H9 (cell line): ENCODE data around the gene FLT3LG. TPM values are rescaled to one million over a fixed set of nuclear protein-coding genes. Genes with fewer than 3 reads are reported as not detected.

ENCODE experiments used
- DNase-seq: peaks from one replicate; pipeline ENCODE4 v3.0.0-alpha.2; 2017
- H2AFZ ChIP-seq: one replicate; pipeline ENCODE4 v1.6.1; 2013; ENCODE audit warnings: mild to moderate bottlenecking, low read length, control low read depth, moderate library complexity
- H2AK5ac ChIP-seq: 2 replicates; pipeline ENCODE4 v1.6.1; 2013; ENCODE audit warnings: low read length, control low read depth, mixed read lengths; ENCODE audit not compliant: insufficient read length
- H2BK120ac ChIP-seq: one replicate; pipeline ENCODE4 v1.6.1; 2013; ENCODE audit warnings: low read depth, mild to moderate bottlenecking, low read length, control low read depth, inconsistent platforms; ENCODE audit not compliant: poor library complexity, severe bottlenecking
- H2BK12ac ChIP-seq: 2 replicates; pipeline ENCODE4 v1.6.1; 2013; ENCODE audit warnings: low read length, control low read depth, mixed read lengths, low read depth; ENCODE audit not compliant: insufficient read length
- H2BK15ac ChIP-seq: 2 replicates; pipeline ENCODE4 v1.6.1; 2013; ENCODE audit warnings: low read depth, low read length, control low read depth
- H2BK20ac ChIP-seq: one replicate; pipeline ENCODE4 v1.6.1; 2013; ENCODE audit warnings: low read depth, mild to moderate bottlenecking, low read length, control low read depth, inconsistent platforms; ENCODE audit not compliant: poor library complexity, severe bottlenecking
- H2BK5ac ChIP-seq: 2 replicates; pipeline ENCODE4 v1.6.1; 2013; ENCODE audit warnings: low read length, control low read depth, mixed read lengths; ENCODE audit not compliant: insufficient read length
- H3K14ac ChIP-seq: 2 replicates; pipeline ENCODE4 v1.6.1; 2013; ENCODE audit warnings: low read length, control low read depth; ENCODE audit not compliant: insufficient read depth
- H3K18ac ChIP-seq: 2 replicates; pipeline ENCODE4 v1.6.1; 2013; ENCODE audit warnings: low read depth, mild to moderate bottlenecking, mixed read lengths, low read length, control low read depth; ENCODE audit not compliant: insufficient read length
- H3K23ac ChIP-seq: 2 replicates; pipeline ENCODE4 v1.6.1; 2013; ENCODE audit warnings: low read length, control low read depth, mixed read lengths, low read depth; ENCODE audit not compliant: insufficient read length
- H3K23me2 ChIP-seq: 2 replicates; pipeline ENCODE4 v1.6.1; 2013; ENCODE audit warnings: low read depth, mild to moderate bottlenecking, mixed read lengths, low read length, control low read depth; ENCODE audit not compliant: insufficient read length, poor library complexity, severe bottlenecking
- H3K27ac ChIP-seq: 2 replicates; pipeline ENCODE4 v1.5.1; 2013; ENCODE audit warnings: low read length, control low read depth, mixed read lengths, low read depth; ENCODE audit not compliant: insufficient read length
- H3K27me3 ChIP-seq: 2 replicates; pipeline ENCODE4 v1.6.1; 2013; ENCODE audit warnings: low read length, control low read depth, inconsistent platforms; ENCODE audit not compliant: insufficient read depth
- H3K4ac ChIP-seq: 2 replicates; pipeline ENCODE4 v1.6.1; 2013; ENCODE audit warnings: low read depth, mild to moderate bottlenecking, control low read depth, inconsistent platforms, low read length, moderate library complexity
- H3K4me1 ChIP-seq: 2 replicates; pipeline ENCODE4 v1.6.1; 2013; ENCODE audit warnings: low read length, control low read depth, inconsistent platforms; ENCODE audit not compliant: insufficient read depth
- H3K4me2 ChIP-seq: 2 replicates; pipeline ENCODE4 v1.6.1; 2013; ENCODE audit warnings: low read length, control low read depth, mixed read lengths; ENCODE audit not compliant: insufficient read length, insufficient read depth
- H3K56ac ChIP-seq: 2 replicates; pipeline ENCODE4 v1.6.1; 2013; ENCODE audit warnings: low read depth, mild to moderate bottlenecking, mixed read lengths, low read length, control low read depth; ENCODE audit not compliant: insufficient read length
- H3K79me1 ChIP-seq: 2 replicates; pipeline ENCODE4 v1.6.1; 2013; ENCODE audit warnings: low read depth, mild to moderate bottlenecking, moderate library complexity, low read length, control low read depth, inconsistent platforms; ENCODE audit not compliant: insufficient read depth, poor library complexity, severe bottlenecking
- H3K79me2 ChIP-seq: 2 replicates; pipeline ENCODE4 v1.6.1; 2013; ENCODE audit warnings: low read length, control low read depth, inconsistent platforms; ENCODE audit not compliant: insufficient read depth
- H3K9ac ChIP-seq: 2 replicates; pipeline ENCODE4 v1.6.1; 2013; ENCODE audit warnings: low read length, control low read depth, mixed read lengths; ENCODE audit not compliant: insufficient read length; ENCODE audit errors: extremely low read depth
- H3K9me3 ChIP-seq: one replicate; pipeline ENCODE4 v1.6.1; 2013; ENCODE audit warnings: low read depth, low read length, inconsistent platforms; ENCODE audit not compliant: control insufficient read depth
- H3T11ph ChIP-seq: one replicate; pipeline ENCODE4 v1.6.1; 2013; ENCODE audit warnings: mild to moderate bottlenecking, low read length, control low read depth, inconsistent platforms
- H4K20me1 ChIP-seq: one replicate; pipeline ENCODE4 v1.6.1; 2013; ENCODE audit not compliant: control insufficient read depth, insufficient read length, insufficient read depth
- H4K5ac ChIP-seq: 2 replicates; pipeline ENCODE4 v1.6.1; 2013; ENCODE audit warnings: low read depth, mild to moderate bottlenecking, mixed read lengths, low read length, control low read depth; ENCODE audit not compliant: insufficient read length
- H4K8ac ChIP-seq: replicated peaks from 2 replicates; pipeline ENCODE4 v1.6.1; 2013; ENCODE audit warnings: low read length, control low read depth, mixed read lengths, low read depth; ENCODE audit not compliant: insufficient read length
- H4K91ac ChIP-seq: 2 replicates; pipeline ENCODE4 v1.6.1; 2013; ENCODE audit warnings: low read depth, mild to moderate bottlenecking, moderate library complexity, mixed read lengths, low read length, control low read depth; ENCODE audit not compliant: insufficient read length
- H3K27ac Mint-ChIP-seq, 3 experiments: 2 replicates in 2 of 3; 3 replicates in 1 of 3; pipeline ENCODE4 v1.8.0; 2020 to 2021; ENCODE audit warnings: mixed read lengths in 3 of 3, mild to moderate bottlenecking in 1 of 3, moderate library complexity in 1 of 3
- H3K27me3 Mint-ChIP-seq: 2 replicates; pipeline ENCODE4 v1.8.0; 2021; ENCODE audit warnings: low read depth, mild to moderate bottlenecking, moderate library complexity, mixed read lengths
- H3K36me3 Mint-ChIP-seq, 3 experiments: 2 replicates in 2 of 3; 3 replicates in 1 of 3; pipeline ENCODE4 v1.8.0; 2020 to 2021; ENCODE audit warnings: low read depth in 3 of 3, mixed read lengths in 3 of 3; ENCODE audit not compliant: insufficient read depth in 1 of 3
- H3K4me1 Mint-ChIP-seq, 2 experiments: 2 replicates each; pipeline ENCODE4 v1.8.0; 2020; ENCODE audit warnings: mixed read lengths in 2 of 2
- H3K4me3 Mint-ChIP-seq, 2 experiments: 2 replicates in 1 of 2; 3 replicates in 1 of 2; pipeline ENCODE4 v1.8.0; 2020 to 2021; ENCODE audit warnings: mild to moderate bottlenecking in 2 of 2, mixed read lengths in 2 of 2, moderate library complexity in 1 of 2
- H3K9me3 Mint-ChIP-seq, 2 experiments: 2 replicates in 1 of 2; 3 replicates in 1 of 2; pipeline ENCODE4 v1.8.0; 2020; ENCODE audit warnings: mild to moderate bottlenecking in 2 of 2, mixed read lengths in 2 of 2, moderate library complexity in 1 of 2
- CTCF ChIP-seq: fragments of 200-600 bp; sonication (generic); conservative IDR thresholded peaks from 3 replicates; pipeline ENCODE4 v1.8.0; 2021; ENCODE audit warnings: antibody characterized with exemption, mild to moderate bottlenecking
- WGBS: extraction: QIAGEN DNeasy Blood & Tissue Kit; methylation state at CpG from one replicate; pipeline ENCODE4 v1.1.7; 2013; ENCODE audit warnings: missing lambda C conversion rate, low lambda C conversion rate, mixed read lengths; ENCODE audit not compliant: insufficient read length; ENCODE audit errors: extremely low coverage; 5-methylcytosine and 5-hydroxymethylcytosine counted together
- total RNA-seq: library from RNA; stranded (reverse); gene quantifications from 2 replicates; pipeline ENCODE4 v1.2.1, GENCODE V29; 2021

Gene FLT3LG
- total RNA-seq, 1 experiment from 2014 or later = 2.1 TPM

GRCh38 chr19:49468199-49468598 is 5.8 kb upstream of the FLT3LG start:
- H3K27ac ChIP-seq = no peak overlapping the region
- no peaks in the 10 kb centered on the region for H3K9me3 ChIP-seq
- H3K4me1 Mint-ChIP-seq = peaks cover 6 to 10% of the 10 kb centered on the region in 2 experiments
- H3K4me3 Mint-ChIP-seq = no peak overlapping the region
- H2BK15ac ChIP-seq = no peak overlapping the region
- no peak overlapping the region for H3K23ac ChIP-seq
- H3K18ac ChIP-seq = no peak overlapping the region
- H4K8ac ChIP-seq = no peak overlapping the region
- WGBS = no CpG with 5 or more reads among the region's 19 CpGs
- H2BK5ac ChIP-seq = no peak overlapping the region
- no peak overlapping the region; a peak in 1 of 7 replicates for H3K27ac Mint-ChIP-seq
- no peak overlapping the region for H4K5ac ChIP-seq
- no peak overlapping the region for H2BK12ac ChIP-seq
- H3K9me3 Mint-ChIP-seq = no peaks in the 10 kb centered on the region
- no peaks in the 10 kb centered on the region for H3K27me3 ChIP-seq
- no peak overlapping the region for H2BK120ac ChIP-seq
- no peaks in the 10 kb centered on the region for H4K20me1 ChIP-seq
- no peak overlapping the region for H4K91ac ChIP-seq
- no peaks in the 10 kb centered on the region for H3K79me2 ChIP-seq
- no peak overlapping the region for H3K56ac ChIP-seq
- H3K14ac ChIP-seq = no peak overlapping the region
- no peak overlapping the region for H3K9ac ChIP-seq
- no peak overlapping the region for H2AK5ac ChIP-seq
- H3K36me3 Mint-ChIP-seq = peaks cover 10 to 27% (median 27%) of the 10 kb centered on the region in 3 experiments; a peak in 6 of 7 replicates
- TF ChIP-seq CTCF = no peak
- no peak overlapping the region for H3T11ph ChIP-seq
- H3K23me2 ChIP-seq = no peaks in the 10 kb centered on the region
- H3K4me2 ChIP-seq = no peak overlapping the region
- DNase-seq = peak; percentile 58
- no peaks in the 10 kb centered on the region for H3K79me1 ChIP-seq
- no peaks in the 10 kb centered on the region for H3K4me1 ChIP-seq
- no peak overlapping the region for H2BK20ac ChIP-seq
- no peaks in the 10 kb centered on the region for H3K27me3 Mint-ChIP-seq
- H3K4ac ChIP-seq = no peak overlapping the region
- H2AFZ ChIP-seq = no peak overlapping the region
